Fibroblast of the aortic adventitia (primary cell): ENCODE measurements around the gene SLC22A2. TPM values are rescaled to one million over a fixed set of nuclear protein-coding genes. Genes with fewer than 3 reads are reported as not detected.

ENCODE experiments used
- DNase-seq: peaks from one replicate; pipeline ENCODE4 v3.0.0-alpha.2; 2010; ENCODE audit warnings: low read depth
- H3K4me3 ChIP-seq: 2 replicates; pipeline ENCODE4 v1.5.1; 2011; ENCODE audit warnings: low read depth, mild to moderate bottlenecking, control low read depth, low read length, moderate library complexity
- CTCF ChIP-seq: IDR thresholded peaks from 2 replicates; pipeline ENCODE4 v1.5.1; 2011; ENCODE audit warnings: mild to moderate bottlenecking, low read length, control low read depth, inconsistent platforms; ENCODE audit not compliant: insufficient read depth
- total RNA-seq: library from RNA; depleted of rRNA; stranded (reverse); fragments of >200 nt; gene quantifications from 2 replicates; pipeline ENCODE4 v1.2.3, GENCODE V29; 2012; ENCODE audit warnings: low replicate concordance

Gene SLC22A2
- total RNA-seq, 1 donor, result not detected

DNA sequence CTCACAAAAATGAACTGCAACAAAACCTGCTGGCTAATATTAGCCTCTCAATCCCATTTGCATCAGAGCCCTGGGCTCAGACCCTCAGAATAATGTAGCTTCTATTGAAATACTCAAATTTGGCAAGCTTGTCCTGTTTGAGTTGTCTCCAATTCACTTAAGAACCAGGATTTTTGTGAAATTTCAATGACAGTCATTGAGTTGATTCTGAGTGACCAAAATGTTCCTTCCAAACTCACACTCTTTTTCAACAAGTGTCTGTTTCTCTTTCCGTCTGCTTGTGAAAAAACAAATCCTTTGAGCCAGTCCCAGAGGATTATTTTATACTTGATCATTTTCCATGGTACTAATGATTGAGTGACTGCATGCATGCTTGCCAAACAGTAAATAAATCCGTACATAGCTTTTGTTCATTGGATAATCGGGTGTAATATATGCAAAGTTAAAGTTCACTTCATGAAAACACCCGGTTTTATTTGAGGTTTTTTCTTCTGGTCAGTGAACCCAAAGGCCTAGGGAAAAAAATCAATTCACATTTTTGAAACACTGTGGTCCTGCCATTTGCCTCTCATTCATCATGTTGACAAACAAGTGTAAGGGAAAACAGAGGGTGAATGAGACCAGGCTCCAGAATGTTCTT is 16.4 kb upstream of the SLC22A2 start:
- DNase-seq, result no peak
- H3K4me3 ChIP-seq, result no peak overlapping the region
- no peak for TF ChIP-seq CTCF

DNA sequence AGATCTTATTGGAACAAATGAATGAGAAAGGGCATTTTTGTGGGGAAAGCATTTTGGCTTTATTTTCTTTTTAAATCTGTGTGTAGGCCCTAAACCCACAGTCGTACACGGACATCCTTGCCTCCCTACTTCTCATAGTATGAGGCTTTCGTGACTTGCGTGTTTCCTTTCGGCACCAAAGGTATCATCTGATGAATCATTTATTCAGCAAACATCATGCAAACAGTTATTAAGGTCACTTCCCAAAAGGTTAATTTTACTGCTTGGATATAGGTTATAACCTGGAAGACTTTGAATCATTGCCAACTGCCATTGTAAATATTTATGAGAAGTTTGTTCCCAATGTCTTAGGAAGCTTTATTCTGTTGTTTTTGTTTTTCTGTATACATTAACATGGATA is 15.1 kb upstream of the SLC22A2 start:
- TF ChIP-seq CTCF, result no peak

DNA sequence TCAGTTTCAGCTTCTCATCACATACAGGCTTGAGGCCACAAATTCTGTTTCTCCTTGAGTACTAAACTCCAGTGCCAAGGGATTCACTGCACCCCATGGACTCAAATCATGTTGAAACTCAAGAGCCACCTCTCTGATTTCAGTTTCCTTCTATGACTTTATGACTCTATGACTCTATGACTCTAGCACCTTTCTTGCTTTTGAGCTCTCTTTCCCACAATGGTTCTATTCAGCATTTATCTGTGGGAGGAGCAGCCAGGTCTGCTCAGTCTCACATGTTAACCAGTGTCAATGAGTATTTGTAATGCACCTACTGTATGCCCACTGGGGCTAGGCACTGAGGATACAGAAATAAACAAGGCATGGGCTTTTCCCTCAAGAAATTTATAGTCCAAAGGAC is 14.6 kb upstream of the SLC22A2 start:
- no peak for DNase-seq
- TF ChIP-seq CTCF, result no peak
- H3K4me3 ChIP-seq, result no peak overlapping the region

More for the DNA sequence above, 15.1 kb upstream of the SLC22A2 start:
- DNase-seq, result no peak
- H3K4me3 ChIP-seq, result no peak overlapping the region

DNA sequence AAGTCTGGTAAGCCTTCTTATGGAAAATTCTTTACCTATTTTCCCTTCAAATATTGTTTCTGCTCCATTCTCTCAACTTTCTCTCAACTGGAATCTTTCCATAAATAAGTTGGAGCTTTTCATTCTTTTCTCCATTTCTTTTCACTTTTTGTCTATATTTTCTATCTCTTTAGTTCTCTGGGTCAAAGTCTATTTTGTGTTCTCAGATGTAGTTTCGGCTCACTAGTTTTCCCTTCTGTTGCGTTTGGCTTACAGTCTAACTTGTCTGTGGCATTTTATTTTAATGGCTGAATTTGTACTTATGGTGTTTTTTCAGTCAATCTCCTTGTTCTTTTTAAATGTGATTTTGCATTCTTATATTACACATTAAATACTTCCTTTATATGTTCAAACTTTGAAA is 14.1 kb upstream of the SLC22A2 start:
- H3K4me3 ChIP-seq, result no peak overlapping the region
- TF ChIP-seq CTCF, result no peak
- no peak for DNase-seq

- no peak for DNase-seq
- TF ChIP-seq CTCF, result no peak
- no peak overlapping the region for H3K4me3 ChIP-seq
Observed at GRCh38 chr6:160270347-160270746, 11.7 kb upstream of the SLC22A2 start.

DNA sequence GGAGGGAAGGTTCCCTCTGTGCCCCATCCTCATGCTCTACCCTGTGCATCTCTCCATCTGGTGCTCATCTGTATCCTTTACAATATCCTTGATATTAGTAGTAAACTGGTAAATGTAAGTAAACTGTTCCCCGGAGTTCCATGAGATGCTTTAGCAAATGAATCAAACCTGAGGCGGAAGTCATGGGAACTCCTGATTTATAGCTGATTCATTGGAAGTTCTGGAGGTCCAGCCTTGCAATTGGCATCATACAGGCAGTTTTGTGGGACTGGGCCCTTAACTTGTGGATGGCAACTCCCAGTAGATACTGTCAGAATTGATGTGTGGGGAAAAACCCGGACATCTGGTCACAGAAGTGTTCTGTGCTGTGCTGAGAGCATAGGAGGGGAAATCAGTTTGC is 11.2 kb upstream of the SLC22A2 start:
- DNase-seq, result no peak

More for the DNA sequence above, 11.2 kb upstream of the SLC22A2 start:
- H3K4me3 ChIP-seq, result no peak overlapping the region
- no peak for TF ChIP-seq CTCF
